Brain pericyte (primary cell): ENCODE measurements around the gene TACC3.

ENCODE experiments used
- DNase-seq: peaks from one replicate; pipeline ENCODE4 v3.0.0-alpha.2; 2012; ENCODE audit warnings: low read depth, low spot score

TACC3 gene

DNA sequence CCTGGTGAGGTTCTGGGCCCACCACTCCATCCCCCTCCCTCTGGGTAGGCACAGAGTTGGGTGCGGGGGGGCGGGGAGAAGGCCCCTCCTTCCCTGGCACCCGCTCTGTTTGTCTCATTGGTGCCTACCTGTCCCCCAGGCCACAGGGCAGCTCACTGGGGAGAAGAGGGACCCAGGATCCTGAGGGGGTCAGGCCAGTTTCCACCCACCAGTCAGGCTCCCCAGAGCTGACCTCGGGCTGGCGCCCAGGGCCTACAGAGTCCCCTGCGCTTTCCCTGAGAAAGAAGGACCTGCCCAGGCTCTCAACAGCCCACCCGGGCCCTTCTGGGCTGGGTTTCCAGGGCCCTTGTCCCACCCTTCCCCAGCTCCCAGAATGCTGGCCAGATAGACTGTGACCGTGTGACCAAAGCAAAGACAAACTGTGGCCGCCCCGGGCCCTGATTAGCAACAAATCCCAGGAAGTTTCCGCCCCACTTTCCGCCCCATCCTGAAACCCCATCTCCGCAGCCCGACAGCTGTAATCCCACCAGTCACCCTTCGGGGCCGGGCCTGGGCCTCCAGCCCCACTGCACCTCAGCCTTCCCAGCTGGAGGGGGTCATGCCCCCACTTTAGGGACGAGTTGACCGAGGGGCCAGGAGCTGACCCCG is 38.0 kb downstream of the TACC3 start:
- no peak for DNase-seq

DNA sequence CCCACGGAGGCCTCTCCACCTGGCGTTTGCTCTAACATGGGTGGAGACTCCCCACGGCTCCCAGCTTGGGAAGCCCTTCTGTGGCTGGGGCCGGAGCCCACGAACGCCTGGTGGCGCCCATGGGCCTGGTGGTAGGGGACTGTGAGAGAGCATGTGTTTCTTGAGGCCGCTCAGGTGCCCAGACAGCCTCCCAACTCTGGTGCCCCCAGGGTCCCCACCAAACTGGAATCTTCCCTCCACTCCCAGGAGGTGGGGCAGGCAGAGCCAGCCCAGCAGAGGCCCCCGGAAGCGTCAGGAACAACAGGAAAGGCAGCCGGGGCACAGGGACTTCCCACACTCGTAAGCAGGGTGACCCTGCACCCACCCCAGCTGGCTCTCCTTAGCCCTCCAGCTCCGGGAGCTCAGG is 38.5 kb downstream of the TACC3 start:
- DNase-seq: no peak

DNA sequence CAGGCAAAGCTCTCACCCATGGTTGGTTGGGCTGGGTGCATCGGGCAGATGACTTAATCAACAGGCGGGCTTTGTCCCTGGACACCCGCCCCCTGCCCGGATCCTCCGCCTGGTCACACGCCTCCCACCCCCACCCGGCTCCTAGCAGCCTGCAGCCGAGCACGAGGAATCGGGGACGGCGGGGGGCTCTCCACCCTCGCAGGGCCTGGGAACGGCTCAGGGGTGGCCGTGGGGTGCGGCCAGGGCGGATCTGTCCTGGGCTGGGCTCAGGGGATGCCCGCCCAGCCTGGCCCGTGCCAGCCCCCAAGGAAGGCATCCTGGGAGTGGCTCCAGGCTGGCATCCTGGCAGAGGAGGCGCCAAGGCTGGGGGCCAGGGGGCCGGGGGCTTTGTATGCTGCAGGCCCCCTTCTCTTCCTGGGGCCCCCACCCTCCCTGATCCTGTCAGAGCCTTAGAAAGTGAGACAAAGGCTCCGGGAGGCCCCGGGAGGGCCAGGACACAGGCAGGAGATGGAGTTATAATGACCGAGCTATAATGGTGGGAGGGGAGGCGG is 39.3 kb downstream of the TACC3 start:
- DNase-seq: no peak

DNA sequence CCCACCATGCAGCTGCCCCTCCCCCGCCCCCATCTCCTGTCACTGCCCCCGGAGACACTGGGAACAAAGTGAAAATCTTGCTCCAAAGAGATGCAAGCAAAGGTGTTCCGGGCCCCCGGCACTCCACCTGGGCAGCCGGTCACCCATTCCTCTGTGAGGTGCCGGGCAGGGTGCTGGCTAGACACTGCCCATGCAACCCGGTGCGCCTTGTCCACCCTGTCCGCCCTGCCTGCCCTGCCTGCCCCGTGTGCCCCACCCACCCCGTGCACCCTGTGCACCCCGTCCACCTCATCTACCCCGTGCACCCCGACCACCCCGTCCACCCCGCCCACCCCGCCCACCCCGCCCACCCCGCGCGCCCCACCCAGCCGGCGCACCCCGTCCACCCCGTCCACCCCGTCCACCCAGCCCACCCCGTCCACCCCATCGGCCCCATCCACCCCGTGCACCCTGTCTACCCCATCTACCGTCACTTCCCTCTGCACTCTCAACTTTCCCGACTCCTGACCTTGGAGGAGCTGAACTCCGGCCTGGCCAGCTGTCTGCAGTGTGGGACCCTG is 39.9 kb downstream of the TACC3 start:
- no peak for DNase-seq

DNA sequence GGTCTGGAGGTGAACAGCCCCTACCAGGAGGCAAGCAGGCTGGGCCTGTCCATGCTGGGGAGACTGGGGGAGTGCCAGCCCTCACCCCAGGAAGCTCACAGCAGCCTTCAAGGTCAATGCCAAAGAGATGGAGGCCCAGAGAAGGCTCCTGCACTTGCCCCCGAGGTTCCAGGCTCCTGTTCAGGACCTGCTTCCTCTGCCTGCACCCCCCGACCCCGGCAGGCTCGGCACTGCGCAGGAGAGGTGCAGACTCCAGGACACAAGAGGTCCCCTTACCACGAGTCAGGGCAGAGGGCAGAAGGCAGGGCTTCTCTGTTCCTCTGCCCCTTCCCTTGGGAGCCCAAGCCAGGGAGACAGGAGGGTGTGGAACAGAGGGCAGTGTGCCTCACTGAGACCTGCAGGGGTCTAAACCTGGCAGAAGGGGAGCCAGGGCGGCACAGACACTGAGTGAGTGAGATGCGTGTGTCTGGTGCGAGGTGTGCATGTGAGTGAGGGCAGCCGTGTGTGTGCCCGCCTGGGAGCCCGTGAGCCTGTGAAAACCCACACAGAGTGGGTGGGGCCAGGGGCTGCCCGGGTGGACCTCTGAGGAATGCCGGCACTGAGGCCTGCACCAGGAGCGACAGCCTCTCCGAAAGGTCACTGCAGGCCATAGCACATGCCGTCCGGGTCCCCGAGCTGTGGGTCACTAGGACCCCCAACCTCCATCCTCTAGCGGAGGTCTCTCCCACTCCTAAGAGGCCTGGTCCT is 41.1 kb downstream of the TACC3 start:
- no peak for DNase-seq

DNA sequence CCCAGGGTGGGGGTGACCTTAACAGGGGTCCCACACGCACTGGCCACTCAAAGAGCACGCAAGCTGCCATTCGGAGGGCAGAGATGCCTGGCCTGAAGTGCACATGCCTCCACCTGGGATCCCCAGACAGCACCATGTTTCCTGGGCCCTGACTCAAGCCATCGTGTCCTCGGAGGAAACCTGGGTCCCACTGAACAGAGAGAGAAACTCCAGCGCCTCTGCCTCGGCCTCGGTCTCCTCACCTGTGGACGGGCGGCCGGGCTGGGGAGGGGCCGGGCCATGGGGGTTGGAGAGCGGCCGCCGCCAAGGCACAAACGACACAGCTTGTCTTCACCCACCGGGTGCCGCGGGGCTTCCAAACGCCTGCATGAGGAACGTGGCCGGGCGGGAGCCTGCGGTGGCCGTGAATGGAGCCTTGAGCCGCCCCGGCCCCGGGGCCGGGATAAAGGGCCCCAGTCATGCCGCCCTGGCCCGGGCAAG is 41.8 kb downstream of the TACC3 start:
- no peak for DNase-seq

DNA sequence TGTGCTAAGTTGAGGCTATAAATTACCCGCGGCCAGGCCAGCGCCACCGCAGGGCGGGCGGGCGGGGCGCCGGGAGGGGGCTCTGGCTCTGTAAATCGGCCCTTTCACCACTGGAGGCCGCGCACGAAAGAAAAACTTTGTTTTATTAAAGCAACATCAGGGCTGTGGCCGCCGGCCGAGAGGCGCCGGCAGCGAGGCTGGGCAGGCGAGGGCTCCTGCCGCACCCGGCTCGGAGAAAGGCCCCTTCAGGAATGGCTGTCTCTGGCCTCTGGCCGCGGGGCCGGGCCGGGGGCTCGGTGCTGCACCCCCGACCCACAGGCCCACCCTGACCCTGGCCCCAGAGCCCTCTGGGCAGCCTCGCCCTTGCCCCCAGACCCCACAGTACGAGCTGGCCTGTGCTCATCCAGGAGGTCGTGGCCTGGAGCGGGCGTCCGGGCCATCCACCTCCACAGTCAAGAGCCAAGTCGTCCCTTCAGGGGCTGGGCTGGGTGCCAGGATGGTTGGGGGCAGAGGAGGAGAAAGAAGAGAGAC is 42.3 kb downstream of the TACC3 start:
- no peak for DNase-seq

DNA sequence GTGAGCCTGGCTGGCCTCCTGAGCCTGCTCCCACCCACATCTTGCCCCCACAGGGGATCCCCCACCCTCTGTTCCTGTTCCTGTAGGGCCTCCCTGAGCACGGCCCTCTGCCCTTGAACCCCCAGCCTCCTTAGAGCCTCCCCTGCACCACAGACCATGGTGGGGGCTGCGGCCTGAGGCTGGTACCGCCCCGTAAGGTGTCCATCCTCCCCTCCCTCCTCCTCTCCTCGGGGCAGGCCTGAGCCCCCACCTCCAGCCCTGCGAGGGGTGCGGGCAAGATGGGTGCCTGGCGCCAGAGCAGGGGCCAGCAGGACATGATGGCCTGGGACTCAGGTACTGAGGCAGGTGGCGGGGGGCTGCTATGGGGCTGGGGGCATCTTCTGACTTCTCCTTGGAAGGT is 43.3 kb downstream of the TACC3 start:
- no peak for DNase-seq

DNA sequence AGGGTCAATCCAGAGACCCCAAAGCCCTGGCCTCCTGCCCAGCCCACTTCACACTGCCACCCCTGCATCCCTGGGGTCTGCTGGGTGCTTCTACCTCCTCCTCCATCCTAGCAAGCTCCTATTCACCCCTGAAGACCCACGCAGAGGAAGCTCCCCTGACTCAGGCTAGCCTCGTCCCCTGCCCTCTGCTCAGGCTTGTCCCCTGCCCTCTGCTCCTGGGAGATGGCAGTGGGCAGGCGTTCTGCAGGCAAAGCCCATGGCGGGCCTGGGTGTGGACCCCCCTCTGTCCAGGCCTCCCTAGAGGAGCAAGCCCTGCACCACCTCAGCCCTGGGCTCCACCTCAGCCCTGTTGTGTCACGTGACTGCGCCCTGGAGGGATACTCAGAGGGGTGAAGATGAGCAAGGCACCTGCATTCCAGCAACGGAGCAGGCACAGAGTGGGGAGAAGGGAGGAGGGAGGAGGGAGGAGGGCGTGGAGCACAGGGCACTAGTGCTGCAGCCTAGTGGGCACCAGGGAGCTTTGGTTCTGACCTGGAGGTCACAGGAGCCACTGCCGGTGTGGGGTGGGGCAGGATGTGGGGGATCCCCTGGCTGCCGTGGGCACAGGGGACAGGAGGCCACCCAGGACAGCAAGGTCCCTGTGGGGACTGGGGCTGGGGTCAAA is 44.2 kb downstream of the TACC3 start:
- no peak for DNase-seq

DNA sequence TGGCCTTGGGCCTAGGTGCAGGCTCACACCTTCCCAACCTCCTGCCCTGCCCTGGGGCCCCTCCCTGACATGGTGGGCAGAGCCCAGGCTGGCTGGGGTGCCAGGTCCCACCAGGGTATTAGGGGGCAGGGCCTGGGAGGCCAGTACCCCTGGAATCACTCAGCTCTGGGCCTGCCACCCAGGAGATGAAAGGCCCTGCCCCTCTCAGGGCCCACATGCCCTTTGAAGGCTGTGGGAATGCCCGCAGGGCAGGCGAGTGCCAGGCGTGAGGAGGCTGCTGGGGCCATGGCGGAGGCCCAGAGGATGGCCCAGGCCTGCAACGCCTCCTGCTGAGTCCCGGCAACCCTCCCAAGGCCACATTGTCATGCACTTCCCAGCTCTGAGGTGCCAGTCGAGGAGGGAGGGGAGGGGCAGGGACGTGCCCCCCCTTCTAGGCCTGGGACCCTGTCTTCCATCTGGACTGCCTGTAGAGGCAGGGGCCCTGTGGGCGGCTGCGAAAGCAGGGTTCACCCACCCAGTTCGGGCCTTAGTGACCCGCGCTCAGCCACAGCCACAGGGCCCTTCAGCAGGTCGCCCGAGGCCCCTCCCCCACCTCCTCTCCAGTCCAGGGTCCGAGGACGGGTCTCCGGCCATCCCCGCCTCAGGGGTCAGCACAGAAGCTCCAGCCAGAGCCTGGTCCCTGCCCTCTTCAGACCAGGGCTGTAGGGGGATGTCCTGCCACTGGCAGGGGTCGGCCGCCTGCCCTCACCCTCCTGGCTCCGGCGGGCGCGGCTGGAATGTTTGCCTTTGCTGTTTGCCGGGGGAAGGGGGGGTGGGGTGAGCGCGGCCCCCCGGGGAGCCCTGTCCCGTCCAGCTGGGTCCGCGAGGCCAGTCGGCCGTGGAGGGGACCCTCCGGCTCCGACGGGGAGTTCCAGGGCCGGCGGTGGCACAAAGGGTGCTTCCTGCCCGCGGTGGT is 45.1 kb downstream of the TACC3 start:
- no peak for DNase-seq

DNA sequence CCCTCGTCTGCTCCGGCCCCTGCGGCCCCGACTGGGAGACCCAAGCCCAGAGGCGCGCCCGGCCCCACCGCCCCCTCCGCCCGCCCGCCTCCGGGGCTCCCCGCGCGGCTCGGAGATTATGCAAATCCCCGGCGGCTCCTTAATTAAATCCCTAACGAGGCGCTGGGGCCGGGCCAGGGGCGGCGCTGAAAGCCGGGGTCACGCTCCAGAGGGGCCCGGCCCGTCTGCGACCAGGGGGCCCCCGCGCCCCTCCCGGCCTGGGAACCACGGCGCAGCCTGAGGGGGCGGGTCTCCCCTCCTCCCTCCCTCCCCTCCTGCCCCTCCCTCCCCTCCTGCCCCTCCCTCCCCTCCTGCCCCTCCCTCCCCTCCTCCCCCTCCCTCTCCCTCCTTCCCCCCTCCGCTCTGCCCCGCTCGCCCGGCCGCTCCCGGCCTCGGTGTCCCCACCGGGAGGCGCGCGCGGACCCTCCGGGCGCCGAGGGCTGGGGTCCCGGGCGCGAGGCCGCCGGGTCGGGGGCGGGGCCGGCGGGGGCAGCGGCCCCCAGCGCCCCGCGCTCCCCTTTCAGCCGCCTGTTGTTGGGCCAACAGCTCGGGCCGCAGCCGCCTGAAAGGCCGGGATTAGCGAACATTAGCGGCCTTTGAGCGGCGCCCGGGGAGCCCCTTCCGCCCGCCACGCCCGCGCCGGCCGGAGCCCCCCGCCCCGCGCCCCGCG is 45.9 kb downstream of the TACC3 start:
- no peak for DNase-seq

DNA sequence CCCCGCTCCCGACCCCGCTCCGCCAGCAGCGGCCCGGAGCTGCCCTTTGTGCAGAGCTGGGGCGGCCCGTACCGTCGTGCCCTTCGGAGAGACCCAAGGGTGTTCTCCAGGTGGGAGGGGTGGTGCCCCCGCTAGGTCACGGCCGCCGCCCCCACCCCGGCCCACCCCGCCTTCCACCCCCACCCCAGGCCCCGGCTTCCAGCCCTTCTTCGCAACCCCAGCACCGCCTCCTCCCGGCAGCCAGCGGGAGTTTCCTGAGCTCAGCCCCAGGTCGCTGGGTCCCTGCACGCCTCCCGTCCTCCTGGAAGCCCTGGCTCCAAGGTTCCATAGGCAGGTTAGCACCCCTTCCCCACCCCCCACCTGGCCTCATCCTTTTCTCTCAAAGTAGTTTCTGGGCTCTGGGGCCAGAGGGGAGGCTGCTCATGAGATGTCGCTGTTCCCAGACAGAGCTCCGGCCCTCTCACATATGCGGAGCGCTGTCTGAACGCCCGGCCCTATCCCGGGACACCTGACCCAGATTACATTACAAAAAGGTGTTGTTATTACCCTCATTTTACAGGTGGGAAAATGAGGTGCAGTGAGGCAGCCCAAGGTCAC is 46.5 kb downstream of the TACC3 start:
- DNase-seq: no peak

DNA sequence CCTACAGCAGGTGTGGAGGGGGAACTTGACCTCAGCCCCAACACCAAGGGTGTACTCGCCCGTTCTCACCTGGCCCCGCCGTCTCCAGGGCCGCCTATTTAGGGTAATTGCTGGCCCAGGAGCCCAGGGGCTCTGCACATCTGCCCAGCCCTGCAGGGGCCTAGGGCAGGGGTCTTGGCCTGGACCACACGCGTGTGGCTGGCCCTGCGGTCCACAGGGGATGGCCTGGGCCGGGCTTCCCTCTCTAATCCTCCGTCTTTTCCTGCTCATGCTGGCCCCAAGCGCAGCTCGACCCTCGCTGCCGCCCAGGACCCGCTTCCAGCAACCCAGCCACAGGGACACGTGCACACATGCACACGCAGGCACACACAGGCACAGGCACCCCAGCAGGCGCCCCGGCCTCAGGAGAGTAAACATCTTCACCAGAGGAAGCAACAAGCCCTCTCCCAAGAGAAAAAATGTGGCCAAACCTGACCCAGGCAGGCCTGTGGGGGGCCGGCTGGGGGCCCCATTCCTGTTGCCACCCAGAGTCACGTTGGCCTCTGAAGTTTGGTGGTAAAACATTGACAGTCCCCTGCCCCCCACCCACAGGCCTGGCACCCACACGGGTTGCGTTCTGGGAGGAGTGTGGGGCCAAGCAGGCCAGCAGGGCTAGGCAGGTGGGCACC is 47.2 kb downstream of the TACC3 start:
- no peak for DNase-seq

DNA sequence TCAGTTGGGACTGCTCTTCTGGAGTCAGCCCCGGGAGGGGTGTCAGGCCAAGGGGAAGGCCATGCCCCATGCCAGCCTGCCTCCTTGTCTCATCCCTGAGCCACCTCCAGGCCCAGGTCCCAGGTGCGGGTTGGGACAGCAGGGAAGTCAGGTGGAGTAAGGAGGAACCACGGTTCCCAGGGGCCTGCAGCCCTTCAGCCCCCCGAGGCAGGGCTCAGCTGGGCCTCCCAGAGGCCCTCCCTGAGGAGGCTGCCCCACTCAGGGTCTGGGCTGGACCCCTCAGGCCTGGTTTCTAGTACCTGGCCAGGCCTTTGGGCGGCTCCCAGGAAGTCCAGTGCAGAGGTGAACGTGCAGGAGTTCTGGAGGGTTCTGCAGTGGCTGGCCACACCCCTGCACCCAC is 48.4 kb downstream of the TACC3 start:
- DNase-seq: no peak

DNA sequence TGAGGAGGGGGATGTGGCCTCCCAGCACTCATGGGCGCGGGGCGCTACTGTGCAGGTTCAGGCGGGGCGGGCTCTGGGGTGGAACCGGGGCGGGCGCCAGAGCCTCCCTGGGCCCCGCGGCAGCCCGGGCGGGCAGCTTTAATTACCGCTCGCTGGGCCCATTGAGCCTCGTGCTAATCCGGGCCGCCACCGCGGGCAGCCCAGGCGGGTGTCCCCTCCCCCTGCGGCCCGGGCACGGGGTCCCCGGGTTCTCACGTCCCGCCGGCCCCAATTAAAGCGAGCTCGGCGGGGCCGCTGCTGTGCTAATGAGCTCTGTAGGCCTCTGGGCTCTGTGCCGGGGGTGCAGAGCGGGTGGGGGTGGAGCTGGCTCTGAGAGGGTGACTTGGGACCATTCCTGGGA is 48.9 kb downstream of the TACC3 start:
- no peak for DNase-seq

DNA sequence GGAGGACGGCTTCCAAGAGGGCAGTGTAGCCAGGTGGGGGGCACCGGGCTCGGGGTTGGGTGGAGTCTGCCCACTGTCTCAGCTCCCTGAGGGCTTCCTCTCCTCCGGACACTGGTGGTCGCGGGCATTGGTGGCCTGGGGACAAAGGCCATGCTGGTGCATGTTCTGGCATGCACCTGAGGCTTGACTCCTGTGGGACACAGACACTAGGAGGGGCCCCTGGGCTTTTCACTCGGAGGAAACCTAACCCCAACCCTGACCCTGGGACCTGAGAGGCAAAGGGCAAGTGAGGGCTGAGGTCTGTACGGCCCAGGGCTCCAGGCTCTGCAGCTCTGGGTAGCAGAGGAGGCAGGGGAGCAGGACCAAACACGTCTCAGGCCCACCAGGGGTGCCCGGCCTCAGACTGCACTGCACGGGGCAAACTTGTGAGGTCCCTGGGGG is 49.5 kb downstream of the TACC3 start:
- DNase-seq: no peak

DNA sequence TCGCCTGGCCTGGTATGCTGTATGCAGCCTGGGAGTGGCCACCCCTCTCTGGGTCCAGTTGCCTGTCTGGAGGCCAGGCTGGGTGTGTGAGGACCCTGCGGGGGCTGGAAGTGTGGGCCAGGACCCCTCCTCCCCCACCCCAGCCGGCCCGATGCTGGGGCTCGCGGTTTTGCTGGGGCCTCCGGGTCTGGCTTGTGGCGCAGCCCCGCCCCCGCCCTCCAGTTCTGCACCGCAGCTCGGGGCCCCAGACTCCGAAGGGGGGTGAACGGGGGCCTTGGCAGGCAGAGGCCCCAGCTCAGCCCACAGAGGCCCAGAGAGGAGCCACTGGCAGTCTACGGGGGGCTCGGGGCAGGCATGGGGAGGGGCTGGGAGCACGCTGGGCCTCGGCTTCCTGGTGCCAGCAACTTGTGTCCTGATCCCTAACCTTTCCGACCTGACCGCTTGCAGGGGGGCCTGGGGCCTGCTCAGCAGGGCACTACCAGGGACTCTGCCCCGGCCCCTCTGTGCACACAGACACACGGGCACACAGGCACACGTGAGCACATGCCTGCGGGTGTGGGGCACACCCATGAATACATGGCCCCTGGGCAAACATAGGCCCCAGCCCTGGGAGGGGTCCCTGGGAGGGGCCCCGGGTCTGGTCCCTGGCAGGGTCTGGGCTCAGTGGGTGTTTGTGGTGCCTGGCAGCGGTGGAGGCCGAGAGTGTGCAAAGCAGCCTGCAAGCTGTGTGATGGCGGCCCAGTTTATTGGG is 50.4 kb downstream of the TACC3 start:
- DNase-seq: no peak

DNA sequence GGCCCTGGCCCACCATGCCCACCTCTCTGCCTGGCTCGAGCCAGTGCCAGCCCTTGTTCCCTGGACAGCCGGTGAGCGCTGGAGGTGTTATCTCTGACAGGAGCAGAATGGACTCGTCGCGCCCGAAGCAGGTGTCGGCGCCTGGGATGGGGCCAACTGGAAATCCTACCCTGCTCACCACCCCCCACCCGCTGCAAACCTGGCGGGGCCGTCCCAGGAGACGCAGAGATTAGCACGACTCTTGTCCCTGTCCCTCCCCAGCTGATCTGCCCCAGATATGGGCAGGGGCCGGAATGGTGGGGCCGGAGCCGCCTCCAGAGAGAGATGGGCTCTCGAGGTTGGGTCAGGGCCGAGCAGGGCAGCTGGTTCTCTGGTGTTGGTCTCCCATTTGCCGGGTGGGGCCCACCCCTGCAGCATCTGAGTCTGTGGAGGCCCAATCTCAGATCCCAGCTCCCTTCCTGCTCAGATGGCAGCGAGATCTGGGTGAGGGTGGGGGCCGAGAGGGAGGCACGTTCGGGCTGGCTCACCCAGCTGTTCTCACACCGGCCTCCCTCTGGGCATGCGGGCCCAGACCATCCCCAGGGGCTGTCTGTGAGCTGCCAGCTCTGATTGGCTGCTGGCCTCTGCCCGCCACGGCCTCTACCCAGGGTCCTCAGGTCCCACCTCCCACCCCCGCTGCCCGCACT is 51.7 kb downstream of the TACC3 start:
- no peak for DNase-seq
